HEK293 (cell line): ENCODE results near the gene TRPM8.

Source experiments
- CTCF ChIA-PET: fragments of 350-600 bp; formaldehyde crosslinking; extraction: SDS; loops from one replicate; lab custom pipeline; 2021; ENCODE audit warnings: antibody characterized with exemption; lab: Yijun Ruan, JAX
- POLR2A ChIA-PET: fragments of 300-600 bp; formaldehyde crosslinking; extraction: SDS; loops from one replicate; lab custom pipeline; 2020; ENCODE audit warnings: antibody characterized with exemption, inconsistent platforms; lab: Yijun Ruan, JAX
- H3K27ac ChIP-seq: fragments of 200-500 bp; sonication (Bioruptor generic); 2 replicates; pipeline ENCODE4 v1.5.1; 2014; ENCODE audit warnings: low read depth, low read length, control low read depth, inconsistent platforms; ENCODE audit errors: extremely low read depth
- H3K36me3 ChIP-seq, 2 experiments: fragments of 200-500 bp in 1 of 2; sonication (Bioruptor generic) in 1 of 2; 1 replicate in 1 of 2; 2 replicates in 1 of 2; pipeline ENCODE4 v1.5.1; 2014 to 2017; ENCODE audit warnings: inconsistent platforms in 2 of 2, low read length in 2 of 2; ENCODE audit not compliant: control insufficient read depth in 2 of 2, insufficient read depth in 1 of 2
- H3K4me1 ChIP-seq: fragments of 200-500 bp; sonication (Bioruptor generic); 2 replicates; pipeline ENCODE4 v1.5.1; 2014; ENCODE audit warnings: mild to moderate bottlenecking, low read length, inconsistent platforms; ENCODE audit not compliant: control insufficient read depth, insufficient read depth
- H3K4me3 ChIP-seq: 2 replicates; pipeline ENCODE4 v1.5.1; 2011; ENCODE audit warnings: low read depth, mild to moderate bottlenecking, control low read depth, low read length, moderate library complexity
- H3K9me3 ChIP-seq: fragments of 200-500 bp; sonication (Bioruptor generic); 2 replicates; pipeline ENCODE4 v1.5.1; 2014; ENCODE audit warnings: low read depth, low read length, inconsistent platforms; ENCODE audit not compliant: control insufficient read depth, insufficient read depth
- FEZF1 ChIP-seq: fragments of 450-650 bp; formaldehyde crosslinking; IDR thresholded peaks from 2 replicates; pipeline ENCODE4 v1.5.1; 2016; ENCODE audit warnings: missing biosample characterization, missing genetic modification characterization
- HOXA7 ChIP-seq: sonication (generic); formaldehyde crosslinking; IDR thresholded peaks from 2 replicates; pipeline ENCODE4 v1.8.1; 2022; ENCODE audit warnings: missing genetic modification reagents, borderline replicate concordance
- HOXD13 ChIP-seq: sonication (generic); formaldehyde crosslinking; IDR thresholded peaks from 2 replicates; pipeline ENCODE4 v1.8.0; 2022; ENCODE audit warnings: missing genetic modification reagents, borderline replicate concordance
- KLF1 ChIP-seq: fragments of 450-650 bp; formaldehyde crosslinking; IDR thresholded peaks from 2 replicates; pipeline ENCODE4 v1.5.1; 2016; ENCODE audit warnings: missing biosample characterization, missing genetic modification characterization
- PRDM6 ChIP-seq: fragments of 450-650 bp; formaldehyde crosslinking; IDR thresholded peaks from 2 replicates; pipeline ENCODE4 v1.5.1; 2017; ENCODE audit warnings: missing biosample characterization, missing genetic modification characterization
- REPIN1 ChIP-seq: fragments of 450-650 bp; formaldehyde crosslinking; IDR thresholded peaks from 2 replicates; pipeline ENCODE4 v1.5.1; 2017; ENCODE audit warnings: missing biosample characterization, missing genetic modification characterization, low read depth
- SALL2 ChIP-seq: fragments of 450-650 bp; formaldehyde crosslinking; IDR thresholded peaks from 2 replicates; pipeline ENCODE4 v1.5.0; 2017; ENCODE audit warnings: missing biosample characterization, mild to moderate bottlenecking, missing genetic modification characterization, borderline replicate concordance
- SCRT1 ChIP-seq: fragments of 450-650 bp; formaldehyde crosslinking; IDR thresholded peaks from 2 replicates; pipeline ENCODE4 v1.5.1; 2016; ENCODE audit warnings: missing biosample characterization, missing genetic modification characterization, borderline replicate concordance
- TRIM28 ChIP-seq: IDR thresholded peaks from 2 replicates; pipeline ENCODE4 v1.6.1; 2011; ENCODE audit warnings: low read length, control low read depth, borderline replicate concordance
- ZBTB26 ChIP-seq: fragments of 450-650 bp; formaldehyde crosslinking; optimal IDR thresholded peaks from 2 replicates; pipeline ENCODE3; 2016; ENCODE audit warnings: missing biosample characterization, mild to moderate bottlenecking, missing genetic modification characterization
- ZBTB7A ChIP-seq: fragments of 450-650 bp; formaldehyde crosslinking; IDR thresholded peaks from 2 replicates; pipeline ENCODE4 v1.5.1; 2016; ENCODE audit warnings: low read depth, missing biosample characterization, missing genetic modification characterization
- ZFP3 ChIP-seq: fragments of 450-650 bp; formaldehyde crosslinking; IDR thresholded peaks from 2 replicates; pipeline ENCODE4 v1.5.1; 2016; ENCODE audit warnings: low read depth, missing biosample characterization, missing genetic modification characterization
- ZFP69B ChIP-seq: fragments of 450-650 bp; formaldehyde crosslinking; IDR thresholded peaks from 2 replicates; pipeline ENCODE4 v1.5.1; 2016; ENCODE audit warnings: missing biosample characterization, missing genetic modification characterization
- ZNF132 ChIP-seq: fragments of 450-650 bp; formaldehyde crosslinking; IDR thresholded peaks from 2 replicates; pipeline ENCODE4 v1.5.1; 2017; ENCODE audit warnings: missing biosample characterization, missing genetic modification characterization, borderline replicate concordance
- ZNF146 ChIP-seq: fragments of 450-650 bp; formaldehyde crosslinking; IDR thresholded peaks from 2 replicates; pipeline ENCODE4 v1.5.1; 2016; ENCODE audit warnings: missing biosample characterization, missing genetic modification characterization
- ZNF16 ChIP-seq: fragments of 450-650 bp; formaldehyde crosslinking; IDR thresholded peaks from 2 replicates; pipeline ENCODE4 v1.5.1; 2016; ENCODE audit warnings: low read depth, missing biosample characterization, missing genetic modification characterization
- ZNF221 ChIP-seq: fragments of 450-650 bp; formaldehyde crosslinking; IDR thresholded peaks from 2 replicates; pipeline ENCODE4 v1.5.1; 2017; ENCODE audit warnings: missing biosample characterization, missing genetic modification characterization, borderline replicate concordance
- ZNF223 ChIP-seq: fragments of 450-650 bp; formaldehyde crosslinking; IDR thresholded peaks from 2 replicates; pipeline ENCODE4 v1.5.1; 2016; ENCODE audit warnings: missing biosample characterization, missing genetic modification characterization
- ZNF26 ChIP-seq: fragments of 450-650 bp; formaldehyde crosslinking; IDR thresholded peaks from 2 replicates; pipeline ENCODE4 v1.5.1; 2016; ENCODE audit warnings: missing biosample characterization, missing genetic modification characterization
- ZNF416 ChIP-seq: fragments of 450-650 bp; formaldehyde crosslinking; IDR thresholded peaks from 2 replicates; pipeline ENCODE4 v1.5.1; 2016; ENCODE audit warnings: missing biosample characterization, missing genetic modification characterization
- ZNF580 ChIP-seq: fragments of 450-650 bp; formaldehyde crosslinking; IDR thresholded peaks from 2 replicates; pipeline ENCODE4 v1.5.1; 2016; ENCODE audit warnings: missing biosample characterization, missing genetic modification characterization
- ZNF645 ChIP-seq: fragments of 450-650 bp; formaldehyde crosslinking; IDR thresholded peaks from 2 replicates; pipeline ENCODE4; 2016; ENCODE audit warnings: missing biosample characterization, missing genetic modification characterization
- ZNF677 ChIP-seq: fragments of 450-650 bp; IDR thresholded peaks from 2 replicates; pipeline ENCODE4 v1.5.0; 2018; ENCODE audit warnings: missing biosample characterization, mild to moderate bottlenecking, missing genetic modification characterization, moderate library complexity
- ZNF843 ChIP-seq: fragments of 450-650 bp; formaldehyde crosslinking; IDR thresholded peaks from 2 replicates; pipeline ENCODE4 v1.5.1; 2016; ENCODE audit warnings: missing biosample characterization, missing genetic modification characterization
- ZSCAN16 ChIP-seq: fragments of 450-650 bp; formaldehyde crosslinking; IDR thresholded peaks from 2 replicates; pipeline ENCODE4 v1.5.1; 2016; ENCODE audit warnings: missing biosample characterization, missing genetic modification characterization
- TF ChIP-seq, protein P1 (sequence below): fragments of 450-650 bp; formaldehyde crosslinking; conservative IDR thresholded peaks from 2 replicates; pipeline ENCODE4 v1.5.1; 2016; ENCODE audit warnings: low read depth, missing biosample characterization, missing genetic modification characterization

The TRPM8 gene

DNA sequence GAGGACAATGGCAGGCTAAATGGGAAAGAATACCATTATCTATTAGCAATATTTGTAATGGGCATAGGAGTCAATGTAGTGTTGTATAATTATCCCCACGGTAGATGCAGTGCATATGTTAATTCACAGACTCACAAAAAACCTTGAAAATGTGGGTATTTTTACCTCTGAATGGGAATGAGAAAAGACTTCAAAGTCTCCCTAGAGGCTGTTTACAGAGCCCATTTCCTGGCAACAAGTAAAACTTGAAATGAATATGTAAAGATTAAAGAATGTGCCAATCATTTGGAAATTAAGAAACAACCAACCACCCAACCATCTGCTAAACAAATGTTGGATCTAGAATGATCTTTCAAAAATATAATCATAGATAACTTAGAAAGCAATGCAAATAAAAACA is 27.1 kb downstream of the TRPM8 start (continued):
- TF ChIP-seq, protein P1, sequence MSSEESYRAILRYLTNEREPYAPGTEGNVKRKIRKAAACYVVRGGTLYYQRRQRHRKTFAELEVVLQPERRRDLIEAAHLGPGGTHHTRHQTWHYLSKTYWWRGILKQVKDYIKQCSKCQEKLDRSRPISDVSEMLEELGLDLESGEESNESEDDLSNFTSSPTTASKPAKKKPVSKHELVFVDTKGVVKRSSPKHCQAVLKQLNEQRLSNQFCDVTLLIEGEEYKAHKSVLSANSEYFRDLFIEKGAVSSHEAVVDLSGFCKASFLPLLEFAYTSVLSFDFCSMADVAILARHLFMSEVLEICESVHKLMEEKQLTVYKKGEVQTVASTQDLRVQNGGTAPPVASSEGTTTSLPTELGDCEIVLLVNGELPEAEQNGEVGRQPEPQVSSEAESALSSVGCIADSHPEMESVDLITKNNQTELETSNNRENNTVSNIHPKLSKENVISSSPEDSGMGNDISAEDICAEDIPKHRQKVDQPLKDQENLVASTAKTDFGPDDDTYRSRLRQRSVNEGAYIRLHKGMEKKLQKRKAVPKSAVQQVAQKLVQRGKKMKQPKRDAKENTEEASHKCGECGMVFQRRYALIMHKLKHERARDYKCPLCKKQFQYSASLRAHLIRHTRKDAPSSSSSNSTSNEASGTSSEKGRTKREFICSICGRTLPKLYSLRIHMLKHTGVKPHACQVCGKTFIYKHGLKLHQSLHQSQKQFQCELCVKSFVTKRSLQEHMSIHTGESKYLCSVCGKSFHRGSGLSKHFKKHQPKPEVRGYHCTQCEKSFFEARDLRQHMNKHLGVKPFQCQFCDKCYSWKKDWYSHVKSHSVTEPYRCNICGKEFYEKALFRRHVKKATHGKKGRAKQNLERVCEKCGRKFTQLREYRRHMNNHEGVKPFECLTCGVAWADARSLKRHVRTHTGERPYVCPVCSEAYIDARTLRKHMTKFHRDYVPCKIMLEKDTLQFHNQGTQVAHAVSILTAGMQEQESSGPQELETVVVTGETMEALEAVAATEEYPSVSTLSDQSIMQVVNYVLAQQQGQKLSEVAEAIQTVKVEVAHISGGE (tag by site-specific recombination): no peak
- TF ChIP-seq ZNF645 (tag by site-specific recombination): no peak
- TF ChIP-seq ZNF146 (tag by site-specific recombination): no peak
- no peak for TF ChIP-seq ZNF223 (tag by site-specific recombination)
- no peak for TF ChIP-seq ZBTB26

DNA sequence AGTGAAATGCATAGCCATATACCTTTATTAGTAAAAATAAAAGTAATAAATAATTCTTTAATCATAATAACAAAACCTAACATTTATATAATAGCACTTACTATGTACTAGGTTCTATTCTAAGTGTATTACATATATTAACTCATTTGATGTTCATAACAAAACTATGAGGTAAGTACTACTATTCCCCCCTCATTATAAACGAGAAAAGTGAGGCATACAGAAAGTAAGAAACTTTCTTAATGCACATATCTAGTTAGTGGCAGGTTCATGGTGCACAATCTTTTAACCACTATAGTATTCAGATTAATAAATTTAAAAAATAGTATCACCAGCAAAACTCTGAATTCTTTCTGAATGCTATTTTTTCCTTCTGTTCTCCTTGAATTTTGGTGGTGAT is 27.5 kb downstream of the TRPM8 start:
- CTCF ChIA-PET: interaction anchor here (0.7 kb wide), 1 partner anchor 21 kb away, joined by 3 read pairs; no protein-coding TSS in a partner anchor
- no peak for TF ChIP-seq ZNF843
- no peak for TF ChIP-seq ZNF677 (tag by site-specific recombination)
- TF ChIP-seq SCRT1: no peak
- TF ChIP-seq TRIM28: no peak
- TF ChIP-seq ZFP69B (tag by site-specific recombination): no peak
- no peak for TF ChIP-seq ZNF221 (tag by site-specific recombination)
- TF ChIP-seq ZNF416 (tag by site-specific recombination): no peak
- TF ChIP-seq FEZF1 (tag by site-specific recombination): no peak
- TF ChIP-seq, all 188 proteins: peak for 0
- H3K4me3 ChIP-seq: no peak overlapping the region
- POLR2A ChIA-PET: no interaction called here
- H3K36me3 ChIP-seq: no peaks in the 10 kb centered on the region
- no peaks in the 10 kb centered on the region for H3K4me1 ChIP-seq
- H3K9me3 ChIP-seq: no peaks in the 10 kb centered on the region
- no peak overlapping the region for H3K27ac ChIP-seq

GRCh38 chr2:233945146-233945545 is 28.0 kb downstream of the TRPM8 start:
- ChIA-PET POLR2A (no interaction called here), CTCF (interaction anchor here (0.7 kb wide), 1 partner anchor 22 kb away, joined by 3 read pairs; no protein-coding TSS in a partner anchor)
- Histone ChIP-seq H3K9me3 (no peaks in the 10 kb centered on the region), H3K4me1 (no peaks in the 10 kb centered on the region), H3K36me3 (no peaks in the 10 kb centered on the region), H3K4me3 (no peak overlapping the region), H3K27ac (no peak overlapping the region)
- TF ChIP-seq HOXA7 (CRISPR knock-in tag) (no peak), ZBTB7A (tag by site-specific recombination) (no peak), SALL2 (tag by site-specific recombination) (no peak), KLF1 (tag by site-specific recombination) (no peak), ZSCAN16 (tag by site-specific recombination) (no peak), HOXD13 (CRISPR knock-in tag) (no peak), ZNF132 (tag by site-specific recombination) (no peak), REPIN1 (tag by site-specific recombination) (no peak), ZNF16 (tag by site-specific recombination) (no peak), ZNF26 (tag by site-specific recombination) (no peak), ZNF580 (tag by site-specific recombination) (no peak), ZFP3 (no peak), PRDM6 (tag by site-specific recombination) (no peak)
